ENCODE results near the gene PTPN21. TPM values are rescaled to one million over a fixed set of nuclear protein-coding genes. Genes with fewer than 3 reads are reported as not detected.

PTPN21 gene
- total and polyA plus RNA-seq, 2 of the 13 experiments (the other 11 are each of a cell fraction or from before 2014, with no cell fraction given): 2.0 to 3.7 TPM

- ATAC-seq: no peak
- in situ Hi-C loops (cut with HindIII; ENCODE audit: extremely low pct_ligation_motif_present, low pct_unique_long_range_greater_than_20kb) (no loop called here), intact Hi-C loops (cut with micrococcal nuclease; ENCODE audit: unreplicated experiment) (no loop called here)
- H3K27ac ChIP-seq (ENCODE audit: extremely low read length, insufficient read depth, low read length): no peak overlapping the region
- no peaks in the 10 kb centered on the region for H4K20me1 ChIP-seq (ENCODE audit: insufficient read depth, low read length)
- no peak overlapping the region for H3K4me3 ChIP-seq (replicated peaks in 1 of 3; ENCODE audit: insufficient read depth in 1 of 3, low read depth in 2 of 3, low read length in 3 of 3)
- ChIA-PET POLR2A (no interaction called here), CTCF (ENCODE audit: low intra/inter-chr PET ratio, low total read pairs) (no interaction called here)
- H3K27me3 ChIP-seq (ENCODE audit: control insufficient read depth in 1 of 2, insufficient read depth in 2 of 2, low read length in 2 of 2): no peaks in the 10 kb centered on the region
- TF ChIP-seq, protein P1, sequence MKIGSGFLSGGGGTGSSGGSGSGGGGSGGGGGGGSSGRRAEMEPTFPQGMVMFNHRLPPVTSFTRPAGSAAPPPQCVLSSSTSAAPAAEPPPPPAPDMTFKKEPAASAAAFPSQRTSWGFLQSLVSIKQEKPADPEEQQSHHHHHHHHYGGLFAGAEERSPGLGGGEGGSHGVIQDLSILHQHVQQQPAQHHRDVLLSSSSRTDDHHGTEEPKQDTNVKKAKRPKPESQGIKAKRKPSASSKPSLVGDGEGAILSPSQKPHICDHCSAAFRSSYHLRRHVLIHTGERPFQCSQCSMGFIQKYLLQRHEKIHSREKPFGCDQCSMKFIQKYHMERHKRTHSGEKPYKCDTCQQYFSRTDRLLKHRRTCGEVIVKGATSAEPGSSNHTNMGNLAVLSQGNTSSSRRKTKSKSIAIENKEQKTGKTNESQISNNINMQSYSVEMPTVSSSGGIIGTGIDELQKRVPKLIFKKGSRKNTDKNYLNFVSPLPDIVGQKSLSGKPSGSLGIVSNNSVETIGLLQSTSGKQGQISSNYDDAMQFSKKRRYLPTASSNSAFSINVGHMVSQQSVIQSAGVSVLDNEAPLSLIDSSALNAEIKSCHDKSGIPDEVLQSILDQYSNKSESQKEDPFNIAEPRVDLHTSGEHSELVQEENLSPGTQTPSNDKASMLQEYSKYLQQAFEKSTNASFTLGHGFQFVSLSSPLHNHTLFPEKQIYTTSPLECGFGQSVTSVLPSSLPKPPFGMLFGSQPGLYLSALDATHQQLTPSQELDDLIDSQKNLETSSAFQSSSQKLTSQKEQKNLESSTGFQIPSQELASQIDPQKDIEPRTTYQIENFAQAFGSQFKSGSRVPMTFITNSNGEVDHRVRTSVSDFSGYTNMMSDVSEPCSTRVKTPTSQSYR (CRISPR knock-in tag; IDR thresholded peaks at IDR 0.05; ENCODE audit: borderline replicate concordance): 0 out of 2 replicates have a peak, but pooled peaks have one; percentile 12
- no peak for TF ChIP-seq SP4 (CRISPR knock-in tag; IDR thresholded peaks at IDR 0.05)
- DNase-seq (ENCODE audit: low spot score): no peak
- peaks cover 35 to 76% of the 10 kb centered on the region in 2 experiments for H3K36me3 ChIP-seq (replicated peaks in 1 of 2; ENCODE audit: control insufficient read depth in 1 of 2, insufficient read depth in 2 of 2, low read length in 2 of 2)
- FAIRE-seq: no peak
- 86% methylated on average over 2 of the region's 2 CpGs for WGBS (ENCODE audit: low lambda C conversion rate)
- no peak overlapping the region for H3K9ac ChIP-seq (ENCODE audit: insufficient read depth, low read depth, low read length)
- no peaks in the 10 kb centered on the region for H3K79me2 ChIP-seq (ENCODE audit: insufficient read depth, low read length)
- no peaks in the 10 kb centered on the region for H3K9me3 ChIP-seq (ENCODE audit: low read length)
- H3K4me2 ChIP-seq (ENCODE audit: low read depth, low read length): no peak overlapping the region
- H2AFZ ChIP-seq (ENCODE audit: low read length): no peak overlapping the region
- H3K4me1 ChIP-seq (ENCODE audit: insufficient read depth, low read length): peaks cover 8% of the 10 kb centered on the region; the same call in 1 of the 2 replicates
- BruUV-seq (replicated peaks): no TSS peak
Observed at GRCh38 chr14:88598097-88598675, 43.4 kb upstream of the PTPN21 start.

DNA sequence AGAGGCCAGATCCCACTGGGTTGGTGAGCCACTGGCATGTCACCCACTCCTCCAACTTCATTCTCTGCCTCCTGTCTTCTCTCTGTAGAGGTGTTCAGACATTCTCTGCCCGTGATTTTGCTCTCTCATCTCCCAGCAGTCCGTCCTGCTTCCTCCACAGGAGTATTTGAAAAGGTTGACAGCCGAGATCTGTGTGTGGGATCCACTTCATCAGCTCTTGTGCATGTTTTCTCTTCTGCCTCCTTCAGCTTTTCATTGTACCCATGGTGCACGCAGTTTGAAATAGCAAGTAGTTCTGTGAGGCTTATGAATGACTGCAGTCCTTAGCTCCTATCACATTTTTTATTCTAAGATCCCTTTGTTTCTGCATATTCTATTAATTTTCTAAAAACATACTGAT is 42.8 kb upstream of the PTPN21 start:
- TF ChIP-seq SAFB2 (CRISPR knock-in tag; IDR thresholded peaks at IDR 0.05; ENCODE audit: borderline replicate concordance, low read depth) (no peak), ZNF703 (CRISPR knock-in tag; IDR thresholded peaks at IDR 0.05; ENCODE audit: borderline replicate concordance) (no peak), ZNF224 (CRISPR knock-in tag; IDR thresholded peaks at IDR 0.05) (no peak), FOSL1 (CRISPR knock-in tag; IDR thresholded peaks at IDR 0.05; ENCODE audit: borderline replicate concordance) (no peak), POLR2G (IDR thresholded peaks at IDR 0.05; ENCODE audit: low read depth, low read length) (no peak), CBX1 (IDR thresholded peaks at IDR 0.05; ENCODE audit: low read depth) (no peak)
- TF ChIP-seq, protein P2, sequence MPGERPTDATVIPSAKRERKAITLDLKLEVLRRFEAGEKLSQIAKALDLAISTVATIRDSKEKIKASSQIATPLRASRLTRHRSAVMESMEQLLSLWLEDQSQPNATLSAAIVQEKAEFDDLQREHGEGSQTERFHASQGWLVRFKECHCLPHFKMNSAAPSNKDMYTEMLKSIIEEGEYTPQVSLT (CRISPR knock-in tag; IDR thresholded peaks at IDR 0.05; ENCODE audit: borderline replicate concordance, low read depth): no peak
- TF ChIP-seq, protein P3, sequence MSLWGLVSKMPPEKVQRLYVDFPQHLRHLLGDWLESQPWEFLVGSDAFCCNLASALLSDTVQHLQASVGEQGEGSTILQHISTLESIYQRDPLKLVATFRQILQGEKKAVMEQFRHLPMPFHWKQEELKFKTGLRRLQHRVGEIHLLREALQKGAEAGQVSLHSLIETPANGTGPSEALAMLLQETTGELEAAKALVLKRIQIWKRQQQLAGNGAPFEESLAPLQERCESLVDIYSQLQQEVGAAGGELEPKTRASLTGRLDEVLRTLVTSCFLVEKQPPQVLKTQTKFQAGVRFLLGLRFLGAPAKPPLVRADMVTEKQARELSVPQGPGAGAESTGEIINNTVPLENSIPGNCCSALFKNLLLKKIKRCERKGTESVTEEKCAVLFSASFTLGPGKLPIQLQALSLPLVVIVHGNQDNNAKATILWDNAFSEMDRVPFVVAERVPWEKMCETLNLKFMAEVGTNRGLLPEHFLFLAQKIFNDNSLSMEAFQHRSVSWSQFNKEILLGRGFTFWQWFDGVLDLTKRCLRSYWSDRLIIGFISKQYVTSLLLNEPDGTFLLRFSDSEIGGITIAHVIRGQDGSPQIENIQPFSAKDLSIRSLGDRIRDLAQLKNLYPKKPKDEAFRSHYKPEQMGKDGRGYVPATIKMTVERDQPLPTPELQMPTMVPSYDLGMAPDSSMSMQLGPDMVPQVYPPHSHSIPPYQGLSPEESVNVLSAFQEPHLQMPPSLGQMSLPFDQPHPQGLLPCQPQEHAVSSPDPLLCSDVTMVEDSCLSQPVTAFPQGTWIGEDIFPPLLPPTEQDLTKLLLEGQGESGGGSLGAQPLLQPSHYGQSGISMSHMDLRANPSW (CRISPR knock-in tag; IDR thresholded peaks at IDR 0.05; ENCODE audit: borderline replicate concordance): no peak
- ATAC-seq: no peak
- intact Hi-C loops (cut with micrococcal nuclease; ENCODE audit: unreplicated experiment): no loop called here
- no peak overlapping the region for H3K4me3 ChIP-seq (replicated peaks in 1 of 3; ENCODE audit: insufficient read depth in 1 of 3, low read depth in 2 of 3, low read length in 3 of 3)
- in situ Hi-C loops (cut with HindIII; ENCODE audit: extremely low pct_ligation_motif_present, low pct_unique_long_range_greater_than_20kb): no loop called here
- no peak overlapping the region for H2AFZ ChIP-seq (ENCODE audit: low read length)
- FAIRE-seq: no peak
- H3K36me3 ChIP-seq (replicated peaks in 1 of 2; ENCODE audit: control insufficient read depth in 1 of 2, insufficient read depth in 2 of 2, low read length in 2 of 2): peaks cover 29 to 70% of the 10 kb centered on the region in 2 experiments
- H3K9ac ChIP-seq (ENCODE audit: insufficient read depth, low read depth, low read length): no peak overlapping the region
- POLR2A ChIA-PET: no interaction called here
- no peak overlapping the region for H3K4me2 ChIP-seq (ENCODE audit: low read depth, low read length)
- CTCF ChIA-PET (ENCODE audit: low intra/inter-chr PET ratio, low total read pairs): no interaction called here
- peaks cover 8% of the 10 kb centered on the region; the same call in 1 of the 2 replicates for H3K4me1 ChIP-seq (ENCODE audit: insufficient read depth, low read length)
- H3K9me3 ChIP-seq (ENCODE audit: low read length): no peaks in the 10 kb centered on the region
- H4K20me1 ChIP-seq (ENCODE audit: insufficient read depth, low read length): no peaks in the 10 kb centered on the region
- H3K27me3 ChIP-seq (ENCODE audit: control insufficient read depth in 1 of 2, insufficient read depth in 2 of 2, low read length in 2 of 2): no peaks in the 10 kb centered on the region
- no peak overlapping the region for H3K27ac ChIP-seq (ENCODE audit: extremely low read length, insufficient read depth, low read length)
- no peaks in the 10 kb centered on the region for H3K79me2 ChIP-seq (ENCODE audit: insufficient read depth, low read length)
- no TSS peak for BruUV-seq (replicated peaks)
- DNase-seq (ENCODE audit: low spot score): no peak
- WGBS (ENCODE audit: low lambda C conversion rate): 94% methylated on average over 4 of the region's 4 CpGs
